NCI-H2029 (cell line): ENCODE data around the gene SLC2A4.
"Not testable (repeated sequence)": the region's sequence is repeated elsewhere in the genome, so short reads cannot be mapped to it uniquely, and the experiment has no call there.

ENCODE experiments used
- DNase-seq: peaks from one replicate; lab custom pipeline; 2025; lab: John Stamatoyannopoulos, UW

Gene SLC2A4

DNA sequence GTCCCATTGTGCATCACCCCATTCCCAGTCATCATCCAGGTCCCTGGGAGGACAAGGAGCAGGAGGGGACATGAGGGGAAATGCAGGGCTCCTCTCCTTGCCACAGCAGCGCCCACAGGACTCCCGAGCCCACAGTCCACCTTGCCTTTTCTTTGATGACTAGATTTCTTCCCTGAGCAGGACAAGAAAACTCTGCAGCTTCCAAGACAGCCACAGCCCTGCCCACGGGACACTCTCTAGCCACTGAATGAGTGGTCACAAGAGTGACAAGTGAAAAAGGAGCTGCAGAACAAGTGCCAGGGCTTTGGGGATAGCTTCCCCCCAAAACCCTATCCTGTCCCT is 42.9 kb downstream of the SLC2A4 start:
- DNase-seq = no peak

DNA sequence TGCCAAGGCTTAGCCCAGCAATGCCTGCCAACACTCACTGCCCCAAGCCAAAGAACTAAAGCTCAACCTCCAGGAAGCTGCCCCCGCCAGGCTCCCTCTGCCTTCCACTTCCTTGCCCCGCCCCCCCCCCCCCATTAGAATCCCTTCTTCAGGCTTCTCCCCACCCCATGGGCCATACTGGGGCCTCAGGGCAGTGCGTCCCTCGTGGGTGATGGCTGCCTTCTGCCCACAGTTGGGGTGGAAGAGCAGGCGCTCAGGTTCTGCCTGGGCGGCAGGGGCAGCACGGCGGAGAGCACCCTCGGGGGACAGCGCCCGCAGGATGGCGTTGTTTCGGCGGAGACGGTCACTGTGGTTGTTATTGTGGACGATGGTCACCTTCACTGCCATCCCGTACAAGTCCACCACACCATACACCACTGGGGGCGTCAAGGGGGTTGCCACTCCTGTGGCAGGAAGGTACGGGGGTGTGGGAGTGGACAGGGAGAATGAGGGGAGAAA is 43.6 kb downstream of the SLC2A4 start:
- DNase-seq = no peak

DNA sequence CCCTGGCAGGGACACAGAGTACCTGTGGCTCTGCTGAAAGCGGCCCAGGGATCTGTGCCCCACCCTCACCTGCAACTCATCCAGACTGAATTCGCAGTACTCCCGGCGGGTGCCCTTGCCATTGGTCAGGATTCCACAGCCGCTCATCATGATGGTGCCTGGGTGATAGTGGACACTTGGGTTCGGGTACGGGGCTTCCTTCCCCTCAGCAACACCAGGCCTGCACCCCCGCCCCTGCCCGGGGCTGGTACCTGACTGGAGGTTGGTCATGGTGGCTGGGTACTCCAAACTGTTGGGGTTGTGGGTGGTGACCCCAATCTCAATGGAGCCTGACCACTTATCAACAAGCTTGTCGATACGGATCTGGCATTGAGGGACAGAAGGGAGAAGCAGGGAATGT is 44.7 kb downstream of the SLC2A4 start:
- DNase-seq = no peak

DNA sequence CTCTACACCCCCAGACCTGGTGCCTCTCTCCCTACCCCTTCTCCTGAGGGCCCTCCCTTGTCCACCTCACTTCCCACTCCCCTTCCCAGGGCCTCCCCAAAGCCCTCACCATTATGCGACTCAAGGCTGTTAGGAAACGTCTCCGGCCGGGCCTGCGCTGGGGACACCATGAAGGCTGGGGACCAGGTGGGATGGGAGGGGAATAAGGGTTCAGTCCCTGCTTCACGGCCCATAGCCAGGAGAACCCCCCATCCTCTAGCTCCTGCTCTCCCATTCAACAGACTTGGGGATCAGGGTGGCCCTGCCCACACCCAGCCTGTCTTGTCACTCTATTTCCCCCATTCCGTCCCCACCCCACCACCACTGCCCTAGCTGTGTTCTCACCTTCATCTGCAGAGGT is 45.5 kb downstream of the SLC2A4 start:
- no peak for DNase-seq

DNA sequence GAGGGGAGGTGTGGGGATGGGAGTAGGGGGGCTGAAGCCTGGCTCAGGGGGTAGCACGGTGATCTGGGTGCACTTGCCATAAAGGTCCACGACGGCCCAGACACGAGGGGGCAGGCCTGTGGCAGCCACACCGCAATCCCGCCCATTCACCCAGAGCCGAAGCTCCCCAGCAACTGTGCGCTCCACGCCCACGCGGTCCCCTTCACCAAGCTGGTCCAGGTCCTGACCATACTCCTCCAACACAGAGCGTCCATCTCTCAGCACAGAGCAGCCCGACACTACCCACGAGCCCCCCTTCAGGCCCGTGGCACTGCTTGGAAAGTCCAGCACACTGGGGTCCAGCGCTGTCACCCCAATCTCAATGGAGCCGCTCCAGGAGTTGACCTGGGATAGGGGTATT is 46.0 kb downstream of the SLC2A4 start:
- DNase-seq = no peak

DNA sequence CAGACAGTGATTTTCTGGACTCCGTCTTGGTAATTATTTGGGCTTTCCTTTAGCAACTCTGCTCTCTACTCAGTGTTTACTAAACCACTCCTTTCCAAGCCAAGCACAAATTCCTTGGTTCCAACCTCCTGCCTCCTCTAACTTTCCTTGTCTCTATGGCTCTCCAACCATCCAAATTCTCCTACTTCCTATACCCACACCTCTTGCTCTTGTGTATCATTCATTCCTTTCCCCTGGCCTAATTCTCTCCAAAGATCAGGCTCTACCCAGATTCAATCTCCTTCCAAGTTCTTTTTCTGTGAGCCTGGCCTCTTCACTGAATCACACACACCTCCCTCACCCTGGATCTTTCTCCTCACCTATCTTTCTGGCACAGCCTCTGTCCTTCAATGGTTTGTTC is 46.5 kb downstream of the SLC2A4 start:
- DNase-seq = no peak

DNA sequence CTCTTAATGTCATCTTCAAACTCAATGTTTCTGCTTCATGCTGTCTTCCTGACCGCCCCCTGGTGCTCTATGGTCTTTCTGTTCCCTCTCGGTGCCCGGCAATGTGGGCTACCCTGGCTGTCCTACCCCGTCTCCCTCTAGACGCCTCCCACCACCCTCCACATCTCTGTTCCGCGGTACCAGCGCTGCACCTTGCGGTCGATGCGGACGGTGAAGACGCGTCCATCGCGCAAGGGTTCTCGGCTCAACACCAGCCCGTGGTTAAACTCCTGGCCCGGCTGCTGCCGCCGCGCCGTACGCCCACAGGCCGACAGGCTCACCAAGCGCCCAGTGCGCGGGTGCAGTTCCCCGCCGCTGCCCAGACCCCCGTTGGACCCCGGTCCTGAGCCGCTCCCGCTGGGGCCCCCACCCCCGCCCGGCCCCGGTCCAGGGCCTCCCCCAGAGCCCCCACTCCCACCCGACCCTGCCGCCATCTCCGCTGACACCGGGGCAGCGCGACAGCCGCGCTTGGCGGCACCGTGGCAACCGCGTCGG is 47.4 kb downstream of the SLC2A4 start, which contains the start of gene NEURL4:
Gene NEURL4 (minus strand): TSS at position 496 of the 534 bp plus-strand sequence. CDS start 23 bp downstream, at position 473.
- DNase-seq = no peak

DNA sequence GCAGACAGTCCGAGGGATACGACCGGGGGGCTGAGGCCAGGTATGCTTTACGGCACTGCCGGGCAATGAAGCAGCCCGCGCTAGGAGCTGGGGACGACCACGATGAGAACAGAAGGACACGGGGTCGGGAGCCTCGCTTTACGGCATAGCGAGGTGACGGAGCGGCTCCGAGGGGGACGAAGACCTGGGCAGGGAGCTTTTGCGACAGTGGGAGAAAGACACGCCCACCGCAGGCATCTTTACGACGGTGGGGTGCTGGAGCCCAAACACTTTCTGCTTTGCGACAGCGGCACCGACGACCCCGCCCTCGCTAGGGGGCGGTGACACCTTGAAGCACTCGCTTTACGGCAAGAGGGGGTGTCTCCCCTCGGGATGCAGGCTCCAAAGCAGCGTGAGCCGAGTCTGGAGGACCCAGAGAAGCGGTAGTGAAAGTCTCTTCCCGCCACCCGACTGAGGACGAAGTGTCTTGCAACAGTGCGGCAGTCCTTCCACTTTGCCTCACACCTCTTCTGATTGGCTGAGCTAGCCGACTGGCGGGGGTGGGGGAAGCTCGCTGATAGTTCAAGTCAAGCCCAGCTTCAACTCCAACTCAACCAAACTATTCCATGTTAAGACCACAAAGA is 48.0 kb downstream of the SLC2A4 start:
- peak; percentile 93 for DNase-seq

DNA sequence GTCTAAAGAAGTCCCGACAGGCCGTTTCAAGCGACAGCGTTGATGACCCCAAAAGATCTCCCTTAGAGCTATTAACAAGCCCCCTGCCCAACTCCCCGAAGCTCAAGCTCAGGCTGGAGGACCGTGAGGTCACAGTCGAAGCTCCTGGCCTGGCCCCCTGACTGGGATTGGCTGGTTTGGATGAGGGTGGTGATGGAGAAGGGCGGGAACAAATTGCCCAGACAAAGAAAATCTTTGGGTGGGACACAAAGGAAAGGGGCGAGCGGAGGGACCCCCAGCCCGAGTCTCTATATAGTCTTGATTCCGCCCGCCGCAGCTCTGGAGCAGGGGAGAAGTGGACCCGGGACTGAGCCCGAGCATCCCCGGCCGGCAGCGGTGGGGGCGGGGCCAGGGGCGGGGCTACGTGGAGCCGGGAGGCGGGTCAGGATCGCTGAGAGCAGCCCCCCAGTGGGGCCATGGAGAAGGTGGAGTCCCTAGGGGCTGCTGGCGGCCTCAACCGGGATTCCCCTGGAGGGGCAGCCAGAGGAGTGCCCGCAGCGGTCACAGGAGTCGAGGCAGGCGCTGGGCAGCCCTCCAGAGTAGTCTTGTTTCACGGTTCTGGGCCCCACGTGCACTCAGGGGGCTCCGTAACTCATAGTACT is 48.6 kb downstream of the SLC2A4 start:
- DNase-seq = peak; percentile 24

DNA sequence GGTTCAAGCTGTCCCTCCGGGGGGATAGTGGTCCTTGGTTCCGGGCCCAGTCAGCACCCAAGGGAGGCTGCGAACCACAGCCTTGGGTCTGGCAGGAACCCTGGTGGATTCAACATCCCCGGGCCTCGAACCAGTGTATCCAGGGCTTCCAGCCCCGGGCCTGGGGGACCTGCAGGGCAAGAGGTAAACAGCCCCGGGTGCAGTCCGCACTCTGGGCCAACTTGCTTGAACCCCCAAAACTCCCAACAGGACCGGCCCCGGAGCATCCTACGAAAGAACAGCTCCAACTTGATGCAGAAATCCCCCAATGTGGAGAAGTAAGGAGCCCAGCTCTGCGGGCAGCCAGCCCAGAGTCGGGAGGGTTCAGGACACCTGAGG is 49.1 kb downstream of the SLC2A4 start:
- no peak for DNase-seq

DNA sequence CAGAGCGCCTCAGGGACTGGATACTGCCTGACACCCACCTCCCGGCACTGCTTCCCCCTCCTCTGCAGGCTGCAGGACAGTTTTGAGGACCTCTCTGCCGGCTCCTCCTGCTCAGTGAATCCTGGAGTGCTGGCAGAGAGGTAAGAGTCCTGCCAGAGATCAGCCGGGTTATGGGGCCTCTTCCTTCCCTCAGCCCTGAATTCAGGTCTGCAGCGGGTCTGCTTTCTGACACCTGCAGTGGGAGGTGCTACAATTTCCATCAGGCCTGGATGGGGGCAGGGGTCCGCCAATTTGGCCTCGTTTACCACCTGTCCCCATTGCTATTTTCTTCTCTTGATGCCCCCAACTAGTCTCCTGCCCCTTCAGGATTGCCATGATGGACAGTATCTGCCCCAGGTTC is 50.6 kb downstream of the SLC2A4 start:
- DNase-seq = no peak

DNA sequence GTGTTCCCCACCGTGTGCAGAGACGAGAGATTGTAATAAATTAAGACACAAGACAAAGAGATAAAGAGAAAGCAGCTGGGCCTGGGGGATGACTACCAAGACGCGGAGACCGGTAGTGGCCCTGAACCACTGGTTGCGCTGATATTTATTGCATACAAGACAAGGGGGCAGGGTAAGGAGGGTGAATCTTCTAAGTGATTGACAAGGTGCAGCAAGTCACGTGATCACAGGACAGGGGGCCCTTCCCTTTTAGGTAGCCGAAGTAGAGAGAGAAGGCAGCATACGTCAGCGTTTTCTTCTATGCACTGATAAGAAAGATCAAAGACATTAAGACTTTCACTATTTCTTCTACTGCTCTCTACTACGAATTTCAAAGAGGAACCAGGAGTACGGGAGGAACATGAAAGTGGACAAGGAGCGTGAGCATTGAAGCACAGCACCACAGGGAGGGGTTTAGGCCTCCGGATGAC is 51.1 kb downstream of the SLC2A4 start:
- not testable (repeated sequence) for DNase-seq

DNA sequence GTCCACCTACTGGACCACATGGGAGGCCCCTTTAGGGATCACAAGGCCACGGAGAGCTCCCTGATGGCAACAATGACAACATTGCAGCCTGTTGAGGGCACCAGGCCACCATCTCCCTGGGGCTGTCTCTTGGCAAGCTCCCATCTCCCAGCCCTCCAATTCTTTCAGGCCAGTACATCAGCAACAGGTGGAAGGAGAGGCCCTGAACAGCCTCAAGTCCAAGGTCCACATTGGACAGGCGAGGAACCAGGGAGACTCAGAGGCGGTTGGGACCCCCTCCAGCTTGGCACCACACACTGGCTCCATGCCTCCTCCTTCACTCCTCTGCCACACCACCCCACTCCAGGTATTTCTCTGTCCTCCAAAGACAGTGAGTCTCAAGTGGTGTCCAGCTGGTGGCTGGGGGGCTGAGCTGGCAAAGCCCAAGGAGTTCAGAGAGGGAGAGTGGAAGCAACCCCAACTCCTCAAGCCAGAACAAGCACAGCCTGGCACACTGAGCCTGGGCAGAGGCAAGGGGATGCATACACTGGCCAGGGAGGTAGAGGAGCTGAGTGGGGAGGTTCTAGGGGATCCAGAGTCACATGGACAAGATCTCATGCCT is 53.5 kb downstream of the SLC2A4 start:
- no peak for DNase-seq

DNA sequence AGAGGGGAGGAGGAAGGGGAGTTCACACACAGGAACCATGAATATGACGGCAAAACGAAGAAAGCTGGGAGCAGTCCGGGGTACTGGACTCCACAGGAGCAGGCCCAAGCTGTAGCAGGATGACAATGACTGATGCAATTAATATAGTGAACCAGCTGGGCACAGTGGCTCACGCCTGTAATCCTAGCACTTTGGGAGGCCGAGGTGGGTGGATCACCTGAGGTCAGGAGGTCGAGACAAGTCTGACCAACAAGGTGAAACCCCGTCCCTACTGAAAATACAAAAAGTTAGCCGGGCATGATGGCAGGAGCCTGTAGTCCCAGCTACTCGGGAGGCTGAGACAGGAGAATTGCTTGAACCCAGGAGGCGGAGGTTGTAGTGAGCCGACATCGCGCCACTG is 54.2 kb downstream of the SLC2A4 start:
- not testable (repeated sequence) for DNase-seq

DNA sequence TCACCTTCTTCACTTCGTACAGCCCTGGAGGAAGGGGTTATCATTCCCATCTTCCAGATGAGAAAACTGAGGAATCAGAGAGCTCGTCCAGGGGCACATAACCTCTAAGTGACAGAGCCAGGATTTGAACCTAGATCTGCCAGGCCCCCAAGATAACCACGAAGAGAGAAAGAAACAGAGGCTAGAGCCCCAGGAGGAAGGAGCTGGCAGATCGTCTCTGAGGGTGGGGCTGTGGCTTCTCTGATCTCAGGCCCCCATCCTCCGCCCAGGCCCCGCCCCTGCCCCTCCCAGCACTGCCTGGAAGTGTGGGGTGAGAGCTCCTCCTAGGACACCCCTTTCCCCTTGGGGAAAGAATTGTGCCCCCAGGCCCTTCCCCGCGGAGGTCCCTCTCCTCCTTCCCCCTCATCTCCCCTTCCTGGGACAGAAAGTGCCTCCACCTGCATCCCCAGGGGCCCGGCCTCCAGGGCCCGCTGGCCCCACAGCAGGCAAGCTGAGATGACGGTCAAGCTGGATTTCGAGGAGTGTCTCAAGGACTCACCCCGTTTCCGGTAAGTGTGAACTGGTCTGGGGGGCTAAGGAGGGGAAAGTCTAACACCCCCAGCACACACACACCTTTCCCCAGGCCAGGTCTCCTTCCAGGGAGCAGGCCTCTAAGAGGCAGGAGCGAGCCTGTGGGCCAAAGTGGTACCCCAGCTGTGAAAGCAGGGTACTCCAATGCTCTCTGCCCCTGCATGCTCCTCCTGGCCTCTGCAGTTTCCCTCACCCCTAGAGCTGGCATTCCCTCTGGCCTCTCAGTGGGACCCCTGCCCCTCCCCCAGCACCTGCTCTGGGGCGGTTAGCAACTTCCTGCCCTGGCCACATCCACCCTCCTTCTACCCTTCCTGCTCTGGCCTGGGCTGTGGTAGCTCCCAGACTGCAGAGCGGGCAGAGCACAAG is 55.0 kb downstream of the SLC2A4 start, which contains the start of gene ACAP1:
Gene ACAP1 (plus strand): TSS at position 290 of the 936 bp plus-strand sequence. CDS start 206 bp downstream, at position 496.
- DNase-seq = no peak

DNA sequence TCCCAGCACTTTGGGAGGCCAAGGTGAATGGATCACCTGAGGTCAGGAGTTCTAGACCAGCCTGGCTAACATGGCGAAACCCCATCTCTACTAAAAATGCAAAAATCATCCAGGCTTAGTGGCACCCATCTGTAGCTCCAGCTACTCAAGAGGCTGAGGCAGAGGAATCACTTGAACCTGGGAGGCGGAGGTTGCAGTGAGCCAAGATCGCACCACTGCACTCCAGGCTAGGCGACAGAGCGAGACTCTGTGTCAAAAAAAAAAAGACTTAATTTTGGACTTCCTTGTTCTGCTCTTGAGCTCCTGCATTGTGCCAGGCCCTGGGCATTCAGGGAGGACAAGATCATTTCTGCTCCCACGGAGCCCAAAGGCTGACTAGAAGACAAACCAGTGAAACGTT is 56.1 kb downstream of the SLC2A4 start:
- DNase-seq = not testable (repeated sequence)
